HG02588 (cell line): ENCODE results near the gene SH3BGRL3.

ENCODE experiments used
- ATAC-seq: cut with Tn5 transposase; IDR thresholded peaks from one replicate; pipeline ENCODE4 v1.9.1; 2021; ENCODE audit warnings: mild to moderate bottlenecking, moderate library complexity; ENCODE audit not compliant: unreplicated experiment

The SH3BGRL3 gene

DNA sequence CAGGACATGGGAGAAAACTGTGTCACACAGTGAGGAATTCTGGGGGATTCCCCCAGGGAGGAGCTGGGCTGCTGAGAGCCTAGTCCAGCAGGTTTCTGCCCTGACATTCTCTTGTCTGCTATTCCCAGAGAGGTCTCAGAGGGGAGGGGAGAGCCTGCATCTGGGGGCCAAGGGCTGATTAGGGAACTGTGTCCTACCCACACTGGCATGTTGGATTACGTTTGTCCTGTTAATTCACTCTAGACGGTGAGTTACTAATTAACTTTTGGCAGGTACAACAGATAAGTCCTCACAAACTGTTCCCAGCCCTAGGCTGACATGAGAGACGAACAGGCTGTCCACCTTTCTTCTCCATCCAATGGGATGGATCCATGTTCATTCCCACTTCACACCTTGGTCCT is 2.6 kb upstream of the SH3BGRL3 start:
- no peak for ATAC-seq

- ATAC-seq, result no peak
These were observed 2.2 kb upstream of the SH3BGRL3 start for GRCh38 chr1:26277719-26278118.

DNA sequence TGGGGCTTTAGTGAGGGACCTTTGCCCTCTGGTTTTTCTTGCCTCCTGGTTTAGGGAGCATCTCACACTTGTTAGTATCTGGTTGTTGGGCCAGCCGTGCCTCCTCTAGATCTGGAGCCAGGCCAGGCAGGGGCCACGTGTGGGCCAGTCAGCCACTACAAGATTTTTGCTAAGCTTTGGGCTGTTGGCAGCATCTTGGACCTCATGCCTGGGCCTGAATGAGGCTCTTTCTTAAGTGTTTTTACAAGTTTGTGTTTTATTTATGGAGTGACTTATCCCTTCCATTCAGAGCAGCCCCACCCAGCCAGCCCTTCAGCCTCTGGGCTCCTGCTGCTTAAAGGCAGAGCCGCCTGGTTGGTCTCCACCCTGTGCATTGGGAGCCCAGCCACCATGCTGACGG is 1.6 kb upstream of the SH3BGRL3 start:
- ATAC-seq, result no peak

DNA sequence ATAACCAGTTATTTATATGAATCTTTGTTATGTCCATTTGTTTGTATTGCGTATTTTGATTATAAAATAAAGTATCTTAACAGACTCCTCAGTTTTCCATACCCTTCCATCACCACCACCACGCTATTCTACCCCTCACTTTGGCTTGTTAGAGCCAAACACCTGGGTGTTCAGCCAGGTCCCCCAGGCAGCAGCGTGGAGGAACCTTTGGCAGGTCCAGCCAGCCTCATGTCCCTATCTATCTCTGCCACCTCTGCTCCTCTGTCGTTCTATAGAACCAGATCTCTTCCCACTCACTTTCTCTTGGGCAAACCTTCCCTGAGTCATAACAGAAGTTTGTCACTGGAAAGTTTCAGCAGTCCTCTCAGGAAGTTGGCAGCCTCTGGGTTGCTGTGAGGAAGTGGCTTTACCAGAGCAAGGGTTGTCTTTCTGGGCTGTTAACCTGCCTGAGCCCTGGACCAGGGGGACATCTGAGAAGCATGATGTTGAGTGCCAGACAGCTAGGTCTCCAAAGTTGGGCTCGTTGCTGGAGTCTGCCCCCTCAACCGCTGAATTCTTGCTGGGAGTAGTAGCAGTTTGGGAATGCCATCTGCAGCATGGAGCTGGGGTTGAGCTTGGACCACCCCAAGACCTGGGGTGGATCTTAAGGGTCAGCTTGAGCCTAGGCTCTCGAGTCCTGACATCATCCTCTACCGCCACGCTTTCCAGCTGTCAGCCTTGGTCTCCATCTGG is 996 bp upstream of the SH3BGRL3 start:
- no peak for ATAC-seq

DNA sequence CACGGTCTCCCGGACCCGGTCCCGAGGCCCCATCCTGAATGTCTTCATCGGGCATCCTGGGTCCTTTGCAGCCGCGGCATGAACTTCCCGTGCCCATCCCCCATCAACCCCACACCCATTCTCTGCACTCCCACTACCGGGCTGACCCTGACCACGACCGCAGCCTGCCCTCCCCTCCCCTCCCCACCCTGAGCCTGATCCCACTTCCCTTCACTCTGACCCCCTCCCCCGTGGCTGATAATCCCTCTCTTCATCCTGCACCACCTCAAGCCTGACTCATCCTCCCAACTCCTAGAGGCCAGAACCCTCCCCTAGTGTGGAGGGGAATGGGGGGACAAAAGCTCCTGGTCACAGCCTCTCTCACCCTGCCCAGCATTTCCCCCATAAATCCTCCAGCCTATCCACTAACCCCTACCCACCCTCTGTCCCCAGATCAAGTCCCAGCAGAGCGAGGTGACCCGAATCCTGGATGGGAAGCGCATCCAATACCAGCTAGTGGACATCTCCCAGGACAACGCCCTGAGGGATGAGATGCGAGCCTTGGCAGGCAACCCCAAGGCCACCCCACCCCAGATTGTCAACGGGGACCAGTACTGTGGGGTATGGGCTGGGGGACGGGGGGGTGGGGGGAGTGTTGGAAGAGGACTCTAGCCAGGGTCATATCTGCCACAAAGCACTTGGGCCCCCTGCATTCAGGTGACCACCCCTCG is 602 bp downstream of the SH3BGRL3 start:
- no peak for ATAC-seq

DNA sequence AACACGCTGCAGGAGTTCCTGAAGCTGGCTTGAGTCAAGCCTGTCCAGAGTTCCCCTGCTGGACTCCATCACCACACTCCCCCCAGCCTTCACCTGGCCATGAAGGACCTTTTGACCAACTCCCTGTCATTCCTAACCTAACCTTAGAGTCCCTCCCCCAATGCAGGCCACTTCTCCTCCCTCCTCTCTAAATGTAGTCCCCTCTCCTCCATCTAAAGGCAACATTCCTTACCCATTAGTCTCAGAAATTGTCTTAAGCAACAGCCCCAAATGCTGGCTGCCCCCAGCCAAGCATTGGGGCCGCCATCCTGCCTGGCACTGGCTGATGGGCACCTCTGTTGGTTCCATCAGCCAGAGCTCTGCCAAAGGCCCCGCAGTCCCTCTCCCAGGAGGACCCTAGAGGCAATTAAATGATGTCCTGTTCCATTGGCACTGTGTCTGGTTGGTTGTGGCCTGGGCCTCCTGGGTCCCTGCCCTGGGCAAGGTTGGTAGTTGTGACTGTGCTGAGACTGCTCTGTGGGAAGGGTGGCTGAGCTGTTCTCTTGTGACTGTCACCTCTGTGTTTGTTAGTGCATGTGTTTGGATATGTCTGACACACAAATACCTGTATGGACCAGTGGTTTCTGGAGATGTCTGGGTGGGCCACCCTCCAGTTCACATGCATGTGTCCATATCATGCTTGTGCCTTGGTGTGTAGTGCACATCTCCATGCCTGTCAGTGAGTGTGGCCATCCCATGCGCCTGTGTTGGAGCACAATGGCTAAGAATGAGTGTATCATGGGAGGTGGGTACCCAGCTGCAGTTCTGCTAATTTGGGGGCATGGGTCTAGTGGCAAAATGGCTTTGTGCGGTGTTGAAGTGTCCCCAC is 1.4 kb downstream of the SH3BGRL3 start:
- ATAC-seq, result no peak

GRCh38 chr1:26281971-26282370 is 2.1 kb downstream of the SH3BGRL3 start:
- no peak for ATAC-seq

GRCh38 chr1:26282401-26282918 is 2.6 kb downstream of the SH3BGRL3 start:
- no peak for ATAC-seq

GRCh38 chr1:26283279-26283853 is 3.5 kb downstream of the SH3BGRL3 start:
- ATAC-seq, result no peak

GRCh38 chr1:26283871-26284596 is 4.1 kb downstream of the SH3BGRL3 start:
- ATAC-seq, result no peak

DNA sequence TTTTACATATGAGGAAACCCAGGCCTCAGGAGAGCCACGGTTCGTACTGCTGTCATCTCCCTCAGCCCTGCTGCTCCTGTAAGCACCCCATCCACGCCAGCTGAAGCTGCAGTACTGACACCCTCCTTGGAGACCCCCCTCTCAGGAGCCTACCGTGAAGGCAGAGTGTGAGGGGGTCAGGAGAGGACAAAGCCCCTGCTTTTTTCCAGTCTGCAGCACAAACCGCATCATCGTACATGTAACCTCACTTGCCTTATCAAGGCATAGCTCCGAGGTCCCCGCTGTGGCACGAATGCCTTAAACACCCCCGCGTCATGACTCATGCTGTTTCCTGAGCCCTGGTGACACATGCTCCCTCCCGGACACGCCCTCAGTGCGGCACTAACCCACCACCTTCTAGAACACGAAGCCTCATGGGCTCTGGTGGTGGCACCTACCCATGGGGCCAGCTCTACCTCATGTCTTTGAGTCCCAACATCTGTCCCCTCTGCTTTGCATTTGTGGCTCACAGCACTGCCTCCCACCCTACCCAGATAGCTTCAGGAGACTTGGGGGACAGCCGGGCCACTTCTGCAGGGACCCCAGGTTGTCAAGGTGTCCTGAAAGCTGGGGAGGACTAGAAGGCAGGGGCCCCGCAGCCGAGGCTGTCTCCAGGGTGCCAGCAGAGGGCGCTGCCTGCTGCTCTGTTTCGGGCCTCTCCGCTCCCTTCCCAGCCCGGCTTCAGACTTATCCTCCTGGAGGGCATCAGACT is 4.9 kb downstream of the SH3BGRL3 start:
- peak; percentile 33 for ATAC-seq

DNA sequence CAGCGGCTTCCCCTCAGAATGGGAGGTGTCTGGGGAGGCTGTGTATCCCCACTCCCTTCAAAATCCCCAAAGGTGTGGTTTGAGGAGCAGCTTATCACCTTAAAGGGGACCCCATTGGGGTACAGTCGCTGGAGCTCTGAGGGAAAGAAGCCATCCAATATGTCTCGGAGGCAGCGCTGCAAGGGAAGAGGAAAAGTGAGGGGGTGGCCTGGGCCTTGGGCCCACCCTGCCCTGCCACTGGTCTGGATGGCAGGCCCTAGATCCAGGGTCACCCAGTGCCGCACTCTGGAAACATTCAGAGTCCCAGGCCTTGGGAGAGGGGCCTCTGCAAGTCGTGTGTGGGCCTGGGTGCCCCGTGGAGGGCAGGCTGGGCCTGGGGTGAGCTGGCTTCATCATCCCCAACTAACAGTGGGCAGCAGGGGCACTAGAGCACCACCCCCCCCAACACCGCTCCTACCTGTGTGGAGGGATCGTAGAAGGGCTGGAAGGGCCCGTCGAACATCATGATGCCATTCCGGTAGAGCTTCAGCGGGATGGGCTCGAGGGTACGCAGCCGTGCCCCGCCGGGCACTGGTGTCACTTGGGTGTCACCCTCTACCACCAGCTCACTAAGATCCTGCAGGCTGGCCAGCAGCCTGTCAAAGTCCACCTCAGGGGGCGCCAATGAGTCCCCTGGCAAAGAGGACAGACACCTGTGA is 5.6 kb downstream of the SH3BGRL3 start:
- ATAC-seq, result no peak

DNA sequence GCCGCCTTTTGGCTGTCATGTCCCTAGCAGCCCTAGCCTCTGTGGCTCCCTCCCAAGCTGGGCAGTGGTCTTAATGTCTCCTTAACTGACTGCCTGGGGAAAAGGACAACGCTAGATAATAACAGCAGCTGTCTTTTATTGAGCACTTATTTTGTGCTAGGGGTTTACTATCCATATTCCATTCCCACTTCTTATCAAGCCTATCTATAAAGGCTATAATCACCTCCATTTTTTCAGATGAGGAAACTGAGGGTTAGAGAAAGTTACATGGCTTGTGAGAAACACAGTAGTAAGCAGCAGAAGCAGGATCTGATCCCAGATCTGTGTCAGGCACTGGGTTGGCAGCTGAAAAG is 6.2 kb downstream of the SH3BGRL3 start:
- no peak for ATAC-seq

DNA sequence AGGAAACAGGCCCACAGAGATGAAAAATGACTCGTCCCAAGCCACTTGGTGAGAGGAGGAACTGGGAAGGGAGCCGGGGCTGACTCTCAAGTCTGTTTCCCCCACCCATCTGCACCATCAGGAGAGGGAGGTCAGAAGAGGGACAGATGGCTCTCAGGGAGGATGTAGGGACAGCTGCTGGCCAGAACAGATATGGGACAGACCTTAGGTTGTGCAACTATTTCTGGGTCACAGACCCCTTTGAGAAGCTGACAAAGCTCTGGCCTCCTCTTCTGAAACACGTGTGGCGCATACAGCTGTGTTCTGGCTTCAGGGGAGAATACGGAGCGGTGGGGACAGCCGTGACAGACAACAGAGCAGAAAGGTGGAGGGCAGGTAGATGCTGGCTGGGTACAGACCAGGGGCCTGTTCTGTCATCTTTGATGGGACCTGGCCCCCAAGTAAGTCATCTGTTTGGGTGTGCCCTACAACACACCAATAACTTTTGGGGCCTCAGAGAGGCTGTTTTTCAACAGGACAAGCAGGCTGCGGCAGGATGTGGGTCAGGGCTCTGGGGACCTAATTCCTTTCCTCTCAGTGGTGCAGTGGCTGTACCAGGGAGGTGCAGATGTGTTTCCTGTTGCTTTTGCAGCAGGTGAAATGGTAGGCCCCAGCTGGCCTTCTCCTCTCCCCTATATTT is 7.3 kb downstream of the SH3BGRL3 start:
- peak; percentile 25 for ATAC-seq

DNA sequence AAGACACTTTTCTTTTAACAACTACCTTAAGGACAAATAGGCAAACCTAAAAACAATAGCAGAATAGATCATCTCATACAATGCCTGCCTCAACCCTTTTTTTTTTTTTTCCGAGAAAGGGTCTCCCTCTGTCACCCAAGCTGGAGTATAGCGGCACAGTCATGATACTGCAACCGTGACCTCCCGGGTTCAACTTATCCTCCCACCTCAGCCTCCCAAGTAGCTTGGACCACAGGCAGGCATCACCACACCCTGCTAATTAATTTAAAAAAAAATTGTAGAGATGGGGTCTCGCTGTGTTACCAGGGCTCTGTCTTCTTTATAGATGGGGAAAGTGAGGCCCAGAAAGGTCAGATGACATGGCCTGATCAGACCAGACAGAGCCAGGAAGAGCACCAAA is 7.9 kb downstream of the SH3BGRL3 start:
- ATAC-seq, result no peak

DNA sequence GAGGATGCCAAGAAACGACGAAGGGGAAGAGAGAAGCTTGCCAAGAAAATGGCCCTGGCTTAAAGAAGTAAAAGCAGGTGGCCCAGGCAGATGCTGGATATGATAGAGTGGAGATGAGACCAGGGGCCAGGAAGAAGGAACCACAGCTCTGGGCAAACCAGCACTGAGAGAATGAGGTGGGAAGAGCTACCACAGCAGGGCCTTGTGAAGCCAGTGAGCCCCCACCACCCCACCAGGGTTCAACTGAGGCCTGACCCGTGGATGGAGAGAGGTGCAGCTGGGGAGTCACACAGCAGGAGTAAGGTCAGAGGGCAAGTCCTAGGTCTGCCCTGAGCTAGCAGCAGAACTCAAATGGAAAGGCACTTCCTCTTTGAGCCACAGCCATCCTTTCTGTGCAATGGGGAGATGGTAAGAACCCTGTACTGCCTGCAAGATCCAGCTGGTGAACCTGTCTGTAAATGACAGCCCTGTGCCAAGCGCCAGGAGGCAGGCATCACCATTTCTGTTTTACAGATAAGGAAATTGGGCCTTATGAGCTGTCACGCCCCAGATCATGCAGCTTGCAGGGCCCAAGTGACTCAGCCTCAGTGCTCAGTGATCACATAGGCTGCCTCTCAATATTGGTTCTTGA is 8.5 kb downstream of the SH3BGRL3 start:
- ATAC-seq, result no peak

DNA sequence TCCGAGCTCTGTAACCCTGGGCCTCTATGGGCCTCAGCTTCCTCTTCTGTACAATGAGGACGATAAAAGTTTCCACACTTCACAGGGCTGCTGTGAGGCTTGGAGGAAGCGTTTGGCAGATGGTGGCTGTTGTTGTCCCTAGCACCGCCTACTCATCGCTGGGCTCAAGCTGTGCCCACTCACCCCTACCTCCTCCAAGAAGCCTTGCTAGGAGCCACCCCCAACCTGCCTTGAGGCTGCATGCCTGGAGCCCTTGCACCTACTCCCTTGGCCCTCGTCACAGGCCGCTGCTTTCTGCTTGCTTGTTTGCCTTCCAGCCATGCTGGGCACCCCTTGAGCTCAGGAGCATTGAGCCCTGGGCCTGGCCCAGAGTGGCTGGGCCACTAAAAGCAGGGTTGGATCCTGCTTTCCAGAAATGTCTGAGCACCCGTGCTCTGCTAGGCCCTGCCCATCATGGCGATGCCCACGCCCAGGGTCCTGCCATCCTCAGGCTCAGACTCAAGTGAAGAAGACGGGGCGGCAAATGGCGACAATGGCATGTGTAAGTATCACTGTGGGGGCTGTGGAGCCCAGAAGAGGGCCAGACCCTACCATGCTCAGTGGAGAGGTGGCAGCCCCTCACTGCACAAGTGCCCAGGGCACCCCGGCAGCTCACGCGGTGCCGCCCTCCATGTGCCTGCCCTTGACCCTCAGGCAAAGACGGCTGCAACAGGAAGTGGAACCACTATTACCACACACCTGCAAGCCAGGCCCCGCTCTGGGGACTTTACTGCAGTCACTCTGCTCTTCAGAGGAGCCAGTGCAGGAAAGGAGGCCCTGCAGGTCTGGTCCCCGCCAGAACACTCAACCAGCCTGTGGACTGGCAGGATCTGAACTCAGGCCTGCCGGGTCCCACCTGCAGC is 9.5 kb downstream of the SH3BGRL3 start:
- no peak for ATAC-seq
